Tibial artery (tissue), 4 donors: ENCODE data around the gene MEX3D.

Source experiments
- DNase-seq, 2 donors: peaks; one replicate each; pipeline ENCODE4 v3.0.0-alpha.2; 2019
- H3K27ac ChIP-seq, 2 donors: fragments of 200-600 bp; sonication (generic) in 1 of 2; 1 replicate in 1 of 2; 2 replicates in 1 of 2; pipeline ENCODE4 v1.5.1; 2018 to 2019; ENCODE audit warnings: mild to moderate bottlenecking in 1 of 2
- H3K27me3 ChIP-seq, 2 donors: fragments of 200-600 bp; sonication (generic) in 1 of 2; one replicate each; pipeline versions ENCODE4 v1.5.1 to v1.6.0; 2016 to 2019
- H3K36me3 ChIP-seq, 3 donors: fragments of 200-600 bp; sonication (generic) in 2 of 3; one replicate each; pipeline ENCODE4 v1.5.1; 2016 to 2019; ENCODE audit warnings: mild to moderate bottlenecking in 2 of 3
- H3K4me1 ChIP-seq, 4 donors: fragments of 200-600 bp; sonication (generic) in 2 of 4; 1 replicate in 3 of 4; 2 replicates in 1 of 4; pipeline ENCODE4 v1.5.1; 2016 to 2019
- H3K4me3 ChIP-seq, 2 donors: fragments of 200-600 bp; sonication (generic) in 1 of 2; 1 replicate in 1 of 2; 2 replicates in 1 of 2; pipeline ENCODE4 v1.5.1; 2018 to 2019; ENCODE audit warnings: mild to moderate bottlenecking in 2 of 2
- H3K9me3 ChIP-seq, 3 donors: fragments of 200-600 bp; sonication (generic) in 1 of 3; one replicate each; pipeline ENCODE4 v1.5.1; 2016 to 2019
- intact Hi-C: fragments of 100-400 bp; cut with DNase I; formaldehyde crosslinking; loops from one replicate; pipeline ENCODE4 v1.15.0; 2023; ENCODE audit warnings: low total_unique reads
- TF ChIP-seq, protein P1 (sequence below), 2 experiments: fragments of 200-600 bp in 1 of 2; fragments of 450-650 bp in 1 of 2; IDR thresholded peaks; one replicate each; pipeline ENCODE4 v1.5.1; 2017 to 2019; ENCODE audit warnings: antibody characterized with exemption in 2 of 2, mild to moderate bottlenecking in 1 of 2, moderate library complexity in 1 of 2

MEX3D gene

DNA sequence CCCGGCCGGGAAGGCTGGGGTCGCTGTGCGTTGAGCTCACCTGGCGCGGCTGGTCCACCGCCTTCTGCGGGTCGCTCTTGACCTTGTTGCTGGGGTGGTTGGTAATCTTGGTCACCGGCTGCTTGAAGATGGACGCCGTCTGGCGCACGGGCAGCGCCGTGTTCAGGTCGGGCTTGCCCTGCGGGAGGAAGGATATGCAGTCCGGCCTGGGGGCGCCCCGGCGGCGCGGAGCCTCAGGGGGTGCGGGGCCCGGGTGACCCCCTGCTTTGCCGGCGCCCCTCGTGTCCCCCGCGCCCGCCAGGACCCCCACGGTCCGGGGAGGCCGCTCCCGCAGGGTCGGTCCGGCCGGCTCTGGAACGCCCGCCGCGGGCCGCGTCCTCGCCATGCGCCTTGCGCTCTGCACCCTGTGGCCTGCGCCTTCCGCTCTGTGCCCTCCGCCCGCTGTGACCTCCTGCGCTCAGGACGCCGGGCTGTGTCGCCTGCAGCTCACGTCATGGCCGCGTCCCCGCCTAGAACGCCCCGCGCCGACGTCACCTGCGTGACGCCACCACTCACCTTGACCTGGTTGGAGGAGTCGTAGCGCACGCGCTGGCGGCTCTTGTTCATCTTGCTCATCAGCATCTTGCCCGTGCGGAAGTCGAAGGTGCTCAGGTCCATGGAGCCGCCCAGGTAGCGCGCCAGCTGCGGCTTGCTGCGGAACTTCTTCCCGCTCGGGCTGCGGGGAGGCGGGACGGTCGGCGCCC is 16.5 kb upstream of the MEX3D start:
- intact Hi-C loops, result no loop called here

DNA sequence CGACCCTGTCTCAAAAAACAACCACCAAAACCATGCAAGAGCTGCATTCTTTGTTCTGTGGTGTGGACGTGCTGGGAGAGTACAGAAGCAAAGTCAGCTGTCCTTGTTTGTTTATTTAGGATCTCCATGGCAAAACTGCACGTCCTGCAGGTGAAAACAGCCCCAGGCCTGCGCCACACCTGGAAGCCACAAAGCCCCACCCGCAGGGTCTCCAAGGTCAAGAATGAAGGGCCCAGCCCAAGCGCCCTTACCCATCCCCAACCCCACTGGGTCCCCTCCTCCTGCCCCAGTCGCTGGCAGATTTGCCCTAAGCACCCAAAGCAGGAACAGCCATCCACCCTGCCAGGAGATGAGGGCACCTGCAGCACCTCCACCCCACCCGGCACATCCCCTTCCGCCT is 14.1 kb upstream of the MEX3D start:
- intact Hi-C loops, result no loop called here
- DNase-seq, result no peak
- peaks cover 57 to 84% (median 68%) of the 10 kb centered on the region in 3 donors for H3K36me3 ChIP-seq

More for the DNA sequence above, 16.5 kb upstream of the MEX3D start:
- Histone ChIP-seq H3K4me1 (peaks cover 0 to 6% (median 0%) of the 10 kb centered on the region in 4 donors), H3K4me3 (no peak overlapping the region), H3K27ac (no peak overlapping the region), H3K27me3 (no peaks in the 10 kb centered on the region), H3K36me3 (peaks cover 40 to 60% (median 52%) of the 10 kb centered on the region in 3 donors), H3K9me3 (no peaks in the 10 kb centered on the region)
- TF ChIP-seq, protein P1, sequence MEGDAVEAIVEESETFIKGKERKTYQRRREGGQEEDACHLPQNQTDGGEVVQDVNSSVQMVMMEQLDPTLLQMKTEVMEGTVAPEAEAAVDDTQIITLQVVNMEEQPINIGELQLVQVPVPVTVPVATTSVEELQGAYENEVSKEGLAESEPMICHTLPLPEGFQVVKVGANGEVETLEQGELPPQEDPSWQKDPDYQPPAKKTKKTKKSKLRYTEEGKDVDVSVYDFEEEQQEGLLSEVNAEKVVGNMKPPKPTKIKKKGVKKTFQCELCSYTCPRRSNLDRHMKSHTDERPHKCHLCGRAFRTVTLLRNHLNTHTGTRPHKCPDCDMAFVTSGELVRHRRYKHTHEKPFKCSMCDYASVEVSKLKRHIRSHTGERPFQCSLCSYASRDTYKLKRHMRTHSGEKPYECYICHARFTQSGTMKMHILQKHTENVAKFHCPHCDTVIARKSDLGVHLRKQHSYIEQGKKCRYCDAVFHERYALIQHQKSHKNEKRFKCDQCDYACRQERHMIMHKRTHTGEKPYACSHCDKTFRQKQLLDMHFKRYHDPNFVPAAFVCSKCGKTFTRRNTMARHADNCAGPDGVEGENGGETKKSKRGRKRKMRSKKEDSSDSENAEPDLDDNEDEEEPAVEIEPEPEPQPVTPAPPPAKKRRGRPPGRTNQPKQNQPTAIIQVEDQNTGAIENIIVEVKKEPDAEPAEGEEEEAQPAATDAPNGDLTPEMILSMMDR (IDR thresholded peaks at IDR 0.05), result no peak
- no peak for DNase-seq

DNA sequence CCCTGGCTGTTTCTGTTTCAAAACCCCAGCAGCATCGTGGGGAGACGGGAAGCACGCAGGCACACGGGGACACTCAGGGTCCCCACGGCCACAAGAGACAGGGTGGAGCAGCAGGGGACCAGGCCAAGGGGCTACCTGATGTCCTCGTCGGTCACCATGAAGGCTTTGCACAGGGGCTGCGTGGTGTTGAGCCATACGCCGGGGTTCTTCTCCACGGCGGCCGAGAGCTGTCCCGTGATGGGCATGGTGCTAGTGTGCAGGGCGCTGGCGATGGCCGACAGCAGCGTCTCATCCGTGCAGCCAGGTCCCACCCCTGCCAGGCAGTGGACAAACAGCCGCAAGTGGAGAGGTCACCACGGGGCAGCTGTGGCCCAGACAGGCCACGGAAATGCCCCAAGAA is 12.8 kb upstream of the MEX3D start:
- intact Hi-C loops, result no loop called here
- H3K27ac ChIP-seq, result no peak overlapping the region
- no peak overlapping the region for H3K4me3 ChIP-seq
- H3K4me1 ChIP-seq, result peaks cover 0 to under 1% (median 0%) of the 10 kb centered on the region in 4 donors
- TF ChIP-seq, protein P1 (IDR thresholded peaks at IDR 0.05), result no peak
- no peak for DNase-seq
- no peaks in the 10 kb centered on the region for H3K9me3 ChIP-seq
- H3K36me3 ChIP-seq, result peaks cover 65 to 93% (median 75%) of the 10 kb centered on the region in 3 donors
- no peaks in the 10 kb centered on the region for H3K27me3 ChIP-seq

More for the DNA sequence above, 14.1 kb upstream of the MEX3D start:
- Histone ChIP-seq H3K27me3 (no peaks in the 10 kb centered on the region), H3K4me1 (peaks cover 0 to 4% (median 0%) of the 10 kb centered on the region in 4 donors), H3K4me3 (no peak overlapping the region), H3K9me3 (no peaks in the 10 kb centered on the region), H3K27ac (no peak overlapping the region)
- TF ChIP-seq, protein P1 (IDR thresholded peaks at IDR 0.05), result no peak

DNA sequence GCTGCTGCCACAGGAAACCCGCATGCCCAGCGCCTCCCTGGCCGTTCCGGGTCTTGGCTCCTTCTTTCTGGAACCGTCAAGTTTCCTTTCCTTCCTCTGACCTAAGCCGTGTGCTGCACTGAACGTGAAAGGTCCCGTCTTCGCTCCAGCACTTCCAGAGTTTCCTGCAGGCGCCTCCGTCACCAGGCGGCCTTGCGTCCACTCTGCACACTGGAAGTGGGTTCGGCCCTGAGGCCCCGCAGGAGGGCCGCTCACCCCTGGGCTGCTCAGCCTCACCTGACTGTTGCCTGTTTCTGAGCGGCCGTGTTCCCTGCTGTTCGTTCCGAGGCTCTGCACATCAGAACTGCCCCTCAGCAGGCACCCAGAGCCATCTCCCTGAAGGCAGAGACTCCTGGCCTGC is 12.3 kb upstream of the MEX3D start:
- no peaks in the 10 kb centered on the region for H3K9me3 ChIP-seq
- TF ChIP-seq, protein P1 (IDR thresholded peaks at IDR 0.05), result no peak

DNA sequence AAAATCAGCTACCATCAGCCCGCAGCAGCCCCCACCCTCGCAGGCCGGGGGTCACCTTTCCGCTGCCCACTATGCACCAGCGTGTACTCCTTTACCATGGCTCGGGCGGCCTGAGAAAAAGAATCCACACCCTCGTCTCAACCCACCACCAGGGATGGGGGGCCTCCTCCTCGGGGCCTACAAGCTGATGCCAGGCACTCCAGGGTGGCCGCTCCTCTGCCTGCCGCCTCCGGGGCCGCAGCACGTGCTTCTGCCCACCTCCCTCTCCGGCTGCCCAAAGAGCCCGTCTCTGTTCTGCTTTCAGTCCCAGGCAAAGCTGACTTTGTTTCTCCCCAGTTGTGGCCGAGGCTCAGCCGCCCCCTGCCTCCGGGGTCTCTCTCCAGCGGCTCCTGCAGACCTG is 11.1 kb upstream of the MEX3D start:
- no peak for DNase-seq
- TF ChIP-seq, protein P1 (IDR thresholded peaks at IDR 0.05), result no peak
- H3K4me3 ChIP-seq, result no peak overlapping the region
- H3K9me3 ChIP-seq, result no peaks in the 10 kb centered on the region
- peaks cover 65 to 79% (median 67%) of the 10 kb centered on the region in 3 donors for H3K36me3 ChIP-seq
- intact Hi-C loops, result no loop called here
- no peaks in the 10 kb centered on the region for H3K4me1 ChIP-seq
- no peaks in the 10 kb centered on the region for H3K27me3 ChIP-seq
- H3K27ac ChIP-seq, result no peak overlapping the region

More for the DNA sequence above, 12.3 kb upstream of the MEX3D start:
- Histone ChIP-seq H3K4me1 (no peaks in the 10 kb centered on the region), H3K4me3 (no peak overlapping the region), H3K27me3 (no peaks in the 10 kb centered on the region), H3K36me3 (peaks cover 65 to 89% (median 75%) of the 10 kb centered on the region in 3 donors), H3K27ac (no peak overlapping the region)
- intact Hi-C loops, result no loop called here
- no peak for DNase-seq
